Measurements from ENCODE around the gene CYSRT1. TPM values are rescaled to one million over a fixed set of nuclear protein-coding genes. Genes with fewer than 3 reads are reported as not detected.

Gene CYSRT1
- total RNA-seq, 2 experiments from 2014 or later, result 1.7 to 2.9 TPM

DNA sequence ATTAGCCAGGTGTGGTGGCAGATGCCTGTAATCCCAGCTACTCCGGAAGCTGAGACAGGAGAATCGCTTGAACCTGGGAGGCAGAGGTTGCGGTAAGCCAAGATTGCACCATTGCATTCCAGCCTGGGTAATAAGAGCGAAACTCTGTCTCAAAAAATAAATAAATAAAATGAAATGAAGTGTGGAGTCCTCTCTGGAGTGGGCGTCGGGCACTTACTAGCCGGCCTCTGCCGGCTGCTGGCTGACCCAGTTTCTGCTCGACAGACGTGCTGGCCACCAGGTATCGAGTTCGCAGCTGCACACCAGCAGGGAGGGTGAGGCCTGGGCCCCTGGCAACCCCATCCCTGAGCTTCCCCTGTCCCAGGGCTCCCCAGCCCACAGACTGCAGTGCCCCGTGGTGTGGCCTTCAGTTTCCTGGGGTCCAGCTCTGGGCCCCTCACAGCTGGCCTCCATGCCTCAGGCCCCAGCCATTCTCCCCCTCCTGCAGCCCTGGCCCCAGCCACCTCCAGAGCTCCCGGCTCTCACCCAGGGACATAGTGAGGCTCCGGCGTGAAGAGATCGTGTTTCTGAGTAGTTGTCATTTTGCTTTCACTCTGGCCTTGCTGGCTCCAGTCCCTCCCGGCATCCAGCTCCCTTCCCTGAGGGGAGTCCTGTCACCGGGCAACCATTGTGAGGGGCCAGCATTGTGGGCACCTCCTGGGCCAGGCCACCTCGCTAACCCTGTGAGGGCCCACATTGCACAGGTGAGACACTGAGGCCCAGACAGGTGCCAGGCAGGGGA lies 22.4 kb downstream of the CYSRT1 start:
- Histone ChIP-seq H3K36me3 (ENCODE audit: insufficient read depth, low read length) (peaks cover 19% of the 10 kb centered on the region), H3K9me3 (ENCODE audit: low read length) (no peaks in the 10 kb centered on the region), H3K4me3 (ENCODE audit: low read depth, low read length, poor library complexity, severe bottlenecking) (no peak overlapping the region), H4K20me1 (ENCODE audit: insufficient read depth, low read length) (peaks cover 7% of the 10 kb centered on the region), H3K4me1 (ENCODE audit: insufficient read depth, low read length, poor library complexity, severe bottlenecking) (peaks cover 38% of the 10 kb centered on the region), H3K9me2 (ENCODE audit: insufficient read depth, low read length) (no peaks in the 10 kb centered on the region), H2AFZ (ENCODE audit: low read length) (no peak overlapping the region), H3K27ac (ENCODE audit: low read depth, low read length, poor library complexity, severe bottlenecking) (no peak overlapping the region), H3K4me2 (ENCODE audit: low read length) (no peak overlapping the region), H3K79me2 (ENCODE audit: insufficient read depth, low read depth, low read length) (peaks cover 9% of the 10 kb centered on the region)
- ChIA-PET POLR2A (interaction anchor here (0.6 kb wide), 1 partner anchor 160 kb away, joined by 3 read pairs; no protein-coding TSS in a partner anchor), CTCF (ENCODE audit: unreplicated experiment) (no interaction called here)
- no TSS peak for BruUV-seq (replicated peaks)
- no peak for DNase-seq (ENCODE audit: low spot score)
- TF ChIP-seq EZH2phosphoT487 (IDR thresholded peaks at IDR 0.05; ENCODE audit: borderline replicate concordance, low read depth, low read length), result no peak
- TF ChIP-seq, protein P1, sequence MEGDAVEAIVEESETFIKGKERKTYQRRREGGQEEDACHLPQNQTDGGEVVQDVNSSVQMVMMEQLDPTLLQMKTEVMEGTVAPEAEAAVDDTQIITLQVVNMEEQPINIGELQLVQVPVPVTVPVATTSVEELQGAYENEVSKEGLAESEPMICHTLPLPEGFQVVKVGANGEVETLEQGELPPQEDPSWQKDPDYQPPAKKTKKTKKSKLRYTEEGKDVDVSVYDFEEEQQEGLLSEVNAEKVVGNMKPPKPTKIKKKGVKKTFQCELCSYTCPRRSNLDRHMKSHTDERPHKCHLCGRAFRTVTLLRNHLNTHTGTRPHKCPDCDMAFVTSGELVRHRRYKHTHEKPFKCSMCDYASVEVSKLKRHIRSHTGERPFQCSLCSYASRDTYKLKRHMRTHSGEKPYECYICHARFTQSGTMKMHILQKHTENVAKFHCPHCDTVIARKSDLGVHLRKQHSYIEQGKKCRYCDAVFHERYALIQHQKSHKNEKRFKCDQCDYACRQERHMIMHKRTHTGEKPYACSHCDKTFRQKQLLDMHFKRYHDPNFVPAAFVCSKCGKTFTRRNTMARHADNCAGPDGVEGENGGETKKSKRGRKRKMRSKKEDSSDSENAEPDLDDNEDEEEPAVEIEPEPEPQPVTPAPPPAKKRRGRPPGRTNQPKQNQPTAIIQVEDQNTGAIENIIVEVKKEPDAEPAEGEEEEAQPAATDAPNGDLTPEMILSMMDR (conservative IDR thresholded peaks at IDR 0.05; ENCODE audit: low read length), result no peak
- intact Hi-C loops (cut with micrococcal nuclease; ENCODE audit: unreplicated experiment), result no loop called here

DNA sequence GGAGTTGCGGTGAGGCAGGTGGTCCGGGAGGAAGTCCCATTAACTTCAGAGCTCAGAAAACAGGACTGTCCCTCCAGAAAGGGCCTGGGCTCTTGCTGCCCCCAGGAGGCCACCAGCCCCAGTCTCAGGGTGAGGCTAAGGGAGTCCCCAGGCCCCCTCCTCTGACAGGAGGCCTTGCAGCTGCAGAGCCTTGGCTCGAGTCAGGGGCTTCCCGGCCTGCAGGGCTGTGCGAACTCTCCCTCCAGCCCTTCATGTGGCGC lies 22.9 kb downstream of the CYSRT1 start:
- 0 out of 2 replicates have a peak, but pooled peaks cover 2% of the 10 kb centered on the region for H4K20me1 ChIP-seq (ENCODE audit: insufficient read depth, low read length)
- no peak for DNase-seq (ENCODE audit: low spot score)
- no peak for TF ChIP-seq EZH2phosphoT487 (IDR thresholded peaks at IDR 0.05; ENCODE audit: borderline replicate concordance, low read depth, low read length)
- TF ChIP-seq, protein P1 (conservative IDR thresholded peaks at IDR 0.05; ENCODE audit: low read length), result no peak
- H3K27ac ChIP-seq (ENCODE audit: low read depth, low read length, poor library complexity, severe bottlenecking), result no peak overlapping the region
- peaks cover 38% of the 10 kb centered on the region for H3K4me1 ChIP-seq (ENCODE audit: insufficient read depth, low read length, poor library complexity, severe bottlenecking)
- peaks cover 14% of the 10 kb centered on the region for H3K36me3 ChIP-seq (ENCODE audit: insufficient read depth, low read length)
- ChIA-PET CTCF (ENCODE audit: unreplicated experiment) (no interaction called here), POLR2A (no interaction called here)
- H3K9me3 ChIP-seq (ENCODE audit: low read length), result no peaks in the 10 kb centered on the region
- intact Hi-C loops (cut with micrococcal nuclease; ENCODE audit: unreplicated experiment), result no loop called here
- no peak overlapping the region for H3K4me3 ChIP-seq (ENCODE audit: low read depth, low read length, poor library complexity, severe bottlenecking)
- no TSS peak for BruUV-seq (replicated peaks)
- H3K9me2 ChIP-seq (ENCODE audit: insufficient read depth, low read length), result no peaks in the 10 kb centered on the region
- H3K79me2 ChIP-seq (ENCODE audit: insufficient read depth, low read depth, low read length), result peaks cover 3% of the 10 kb centered on the region; the same call in 1 of the 2 replicates
- H2AFZ ChIP-seq (ENCODE audit: low read length), result no peak overlapping the region
- H3K4me2 ChIP-seq (ENCODE audit: low read length), result no peak overlapping the region

Data from OCI-LY7 (cell line).